Measurements from ENCODE around the gene VPS8. TPM values are rescaled to one million over a fixed set of nuclear protein-coding genes. Genes with fewer than 3 reads are reported as not detected.
"Not testable (repeated sequence)": the region's sequence is repeated elsewhere in the genome, so short reads cannot be mapped to it uniquely, and the experiment has no call there.

VPS8 gene
- total and polyA plus RNA-seq, 2 of the 8 experiments (the other 6 are each of a cell fraction or from before 2014, with no cell fraction given) = 13.0 to 41.0 TPM

GRCh38 chr3:185017584-185017983 is 205.6 kb downstream of the VPS8 start:
- H2AFZ ChIP-seq (ENCODE audit: low read length); H3K14ac ChIP-seq (ENCODE audit: insufficient read length); H3K79me2 ChIP-seq (ENCODE audit: control insufficient read depth in 1 of 2, insufficient read depth in 2 of 2, low read length in 2 of 2); H2BK5ac ChIP-seq (ENCODE audit: low read depth, low read length); H4K20me1 ChIP-seq (replicated peaks in 1 of 2; ENCODE audit: control insufficient read depth in 1 of 2, insufficient read depth in 2 of 2, low read length in 2 of 2); H4K8ac ChIP-seq (ENCODE audit: extremely low read depth, insufficient read depth, low read length); H4K91ac ChIP-seq (replicated peaks; ENCODE audit: insufficient read length, low read length); FAIRE-seq; H2BK12ac ChIP-seq (ENCODE audit: low read depth, low read length); H2BK20ac ChIP-seq (ENCODE audit: low read length); H2AK5ac ChIP-seq (ENCODE audit: low read depth, low read length); H3K18ac ChIP-seq (ENCODE audit: extremely low read depth, low read length); DNase-seq (ENCODE audit: low read depth in 1 of 2, low spot score in 2 of 2); H3K23ac ChIP-seq (ENCODE audit: insufficient read length); H3K56ac ChIP-seq (replicated peaks; ENCODE audit: insufficient read length, low read depth, low read length); H3K27ac ChIP-seq (ENCODE audit: low read depth, low read length); H3K4me2 ChIP-seq (ENCODE audit: insufficient read depth in 1 of 2, low read depth in 2 of 2, low read length in 2 of 2); H3K4ac ChIP-seq (replicated peaks; ENCODE audit: insufficient read length, low read depth, low read length); H4K5ac ChIP-seq (ENCODE audit: insufficient read length, low read depth, low read length); H3K4me3 ChIP-seq (ENCODE audit: extremely low read depth in 1 of 4, insufficient read depth in 2 of 4, low read depth in 3 of 4, low read length in 4 of 4); H2BK120ac ChIP-seq (replicated peaks; ENCODE audit: low read depth, low read length); H3K27me3 ChIP-seq (replicated peaks in 1 of 4; ENCODE audit: control insufficient read depth in 3 of 4, extremely low read depth in 1 of 4, insufficient read depth in 3 of 4, low read length in 3 of 4); H2BK15ac ChIP-seq (ENCODE audit: low read length); H3K36me3 ChIP-seq (ENCODE audit: control insufficient read depth in 2 of 4, insufficient read depth in 4 of 4, low read length in 3 of 4); CTCF ChIA-PET (ENCODE audit: partially characterized antibody); H3K4me1 ChIP-seq (replicated peaks in 1 of 4; ENCODE audit: control insufficient read depth in 3 of 4, insufficient read depth in 4 of 4, low read length in 3 of 4); H3K9ac ChIP-seq (replicated peaks in 1 of 4; ENCODE audit: extremely low read depth in 1 of 4, low read depth in 3 of 4, low read length in 3 of 4); H3K79me1 ChIP-seq (ENCODE audit: low read depth, low read length); H3K23me2 ChIP-seq (ENCODE audit: low read depth, low read length): not testable (repeated sequence)
- H3K9me3 ChIP-seq (ENCODE audit: insufficient read depth in 2 of 2, low read depth in 1 of 2, low read length in 1 of 2) = peaks cover 5 to 12% of the 10 kb centered on the region in 2 experiments; a peak in 3 of 4 replicates
- POLR2A ChIA-PET (ENCODE audit: partially characterized antibody) = interaction anchor here (1.3 kb wide), 1 partner anchor 11 kb away, joined by 3 read pairs; no protein-coding TSS in a partner anchor
- 94% methylated on average over 12 of the region's 12 CpGs; no CpG with 5 or more reads in 1 of the 2 experiments for WGBS, 2 experiments (ENCODE audit: extremely low coverage in 1 of 2, insufficient coverage in 1 of 2, insufficient read length in 1 of 2, insufficient replicate concordance in 2 of 2, low coverage in 1 of 2, low lambda C conversion rate in 2 of 2, missing lambda C conversion rate in 1 of 2)

- CTCF ChIA-PET (ENCODE audit: partially characterized antibody); H3K23ac ChIP-seq (ENCODE audit: insufficient read length); H3K56ac ChIP-seq (replicated peaks; ENCODE audit: insufficient read length, low read depth, low read length); H2AFZ ChIP-seq (ENCODE audit: low read length); H2BK15ac ChIP-seq (ENCODE audit: low read length); H3K4me2 ChIP-seq (ENCODE audit: insufficient read depth in 1 of 2, low read depth in 2 of 2, low read length in 2 of 2); H3K27me3 ChIP-seq (replicated peaks in 1 of 4; ENCODE audit: control insufficient read depth in 3 of 4, extremely low read depth in 1 of 4, insufficient read depth in 3 of 4, low read length in 3 of 4); H2BK120ac ChIP-seq (replicated peaks; ENCODE audit: low read depth, low read length); H3K18ac ChIP-seq (ENCODE audit: extremely low read depth, low read length); FAIRE-seq; H3K79me2 ChIP-seq (ENCODE audit: control insufficient read depth in 1 of 2, insufficient read depth in 2 of 2, low read length in 2 of 2); H3K4ac ChIP-seq (replicated peaks; ENCODE audit: insufficient read length, low read depth, low read length); H2BK5ac ChIP-seq (ENCODE audit: low read depth, low read length); H3K27ac ChIP-seq (ENCODE audit: low read depth, low read length); H3K23me2 ChIP-seq (ENCODE audit: low read depth, low read length); H2AK5ac ChIP-seq (ENCODE audit: low read depth, low read length); H3K9ac ChIP-seq (replicated peaks in 1 of 4; ENCODE audit: extremely low read depth in 1 of 4, low read depth in 3 of 4, low read length in 3 of 4); H2BK20ac ChIP-seq (ENCODE audit: low read length); H3K4me1 ChIP-seq (replicated peaks in 1 of 4; ENCODE audit: control insufficient read depth in 3 of 4, insufficient read depth in 4 of 4, low read length in 3 of 4); DNase-seq (ENCODE audit: low read depth in 1 of 2, low spot score in 2 of 2); H3K4me3 ChIP-seq (ENCODE audit: extremely low read depth in 1 of 4, insufficient read depth in 2 of 4, low read depth in 3 of 4, low read length in 4 of 4); H3K79me1 ChIP-seq (ENCODE audit: low read depth, low read length); H4K5ac ChIP-seq (ENCODE audit: insufficient read length, low read depth, low read length); H3K14ac ChIP-seq (ENCODE audit: insufficient read length); H2BK12ac ChIP-seq (ENCODE audit: low read depth, low read length); H4K8ac ChIP-seq (ENCODE audit: extremely low read depth, insufficient read depth, low read length); H4K20me1 ChIP-seq (replicated peaks in 1 of 2; ENCODE audit: control insufficient read depth in 1 of 2, insufficient read depth in 2 of 2, low read length in 2 of 2); H4K91ac ChIP-seq (replicated peaks; ENCODE audit: insufficient read length, low read length); H3K36me3 ChIP-seq (ENCODE audit: control insufficient read depth in 2 of 4, insufficient read depth in 4 of 4, low read length in 3 of 4): not testable (repeated sequence)
- peaks cover 5 to 12% of the 10 kb centered on the region in 2 experiments; a peak in 3 of 4 replicates for H3K9me3 ChIP-seq (ENCODE audit: insufficient read depth in 2 of 2, low read depth in 1 of 2, low read length in 1 of 2)
- 91% methylated on average over 6 of the region's 6 CpGs; no CpG with 5 or more reads in 1 of the 2 experiments for WGBS, 2 experiments (ENCODE audit: extremely low coverage in 1 of 2, insufficient coverage in 1 of 2, insufficient read length in 1 of 2, insufficient replicate concordance in 2 of 2, low coverage in 1 of 2, low lambda C conversion rate in 2 of 2, missing lambda C conversion rate in 1 of 2)
- POLR2A ChIA-PET (ENCODE audit: partially characterized antibody) = interaction anchor here (1.3 kb wide), 1 partner anchor 10 kb away, joined by 3 read pairs; no protein-coding TSS in a partner anchor
Observed at GRCh38 chr3:185017996-185018395, 206.0 kb downstream of the VPS8 start.
